HepG2 (cell line): ENCODE measurements around the gene AIDA. TPM values are rescaled to one million over a fixed set of nuclear protein-coding genes. Genes with fewer than 3 reads are reported as not detected.

Source experiments
- ISL2 ChIP-seq: sonication (generic); formaldehyde crosslinking; IDR thresholded peaks from 2 replicates; pipeline ENCODE4 v1.5.0; 2020; ENCODE audit warnings: missing genetic modification reagents
- MZF1 ChIP-seq: sonication (generic); formaldehyde crosslinking; IDR thresholded peaks from 2 replicates; pipeline ENCODE4 v1.8.1; 2023; ENCODE audit warnings: mild to moderate bottlenecking, missing genetic modification reagents, borderline replicate concordance
- POLR2AphosphoS2 ChIP-seq: IDR thresholded peaks from 2 replicates; pipeline ENCODE4 v1.6.1; 2011; ENCODE audit warnings: low read depth, low read length, improper control_type of control experiment
- SP5 ChIP-seq: IDR thresholded peaks from 2 replicates; pipeline ENCODE4 v1.6.1; 2016; ENCODE audit warnings: low read depth, borderline replicate concordance
- ZBTB25 ChIP-seq: IDR thresholded peaks from 2 replicates; pipeline ENCODE4 v1.6.1; 2018; ENCODE audit warnings: missing genetic modification reagents
- ZBTB7B ChIP-seq: sonication (generic); formaldehyde crosslinking; IDR thresholded peaks from 2 replicates; pipeline ENCODE4 v1.4.0; 2020; ENCODE audit warnings: missing genetic modification reagents
- ZNF451 ChIP-seq: sonication (generic); formaldehyde crosslinking; IDR thresholded peaks from 2 replicates; pipeline ENCODE4 v1.5.0; 2020; ENCODE audit warnings: mild to moderate bottlenecking, missing genetic modification reagents
- ZNF687 ChIP-seq: sonication (generic); formaldehyde crosslinking; IDR thresholded peaks from 2 replicates; pipeline ENCODE4 v1.5.1; 2020; ENCODE audit warnings: mild to moderate bottlenecking, missing genetic modification reagents, moderate library complexity
- polyA plus RNA-seq, 8 experiments: library from polyadenylated mRNA; depleted of rRNA in 3 of 8; stranded (reverse) in 7 of 8; unstranded in 1 of 8; fragments of >200 nt; fragmentation: Illumina TruSeq in 4 of 8; extraction: Trizol in 4 of 8; gene quantifications; 2 replicates each; pipeline versions ENCODE4 v1.2.1 to v1.2.3, GENCODE V29; 2011 to 2016; ENCODE audit warnings: low read depth in 4 of 8, missing spikeins in 1 of 8, mixed read lengths in 1 of 8; ENCODE audit not compliant: insufficient read depth in 1 of 8
- total RNA-seq, 5 experiments: library from RNA; depleted of rRNA; stranded (reverse); fragments of >200 nt; fragmentation: Illumina TruSeq; extraction: Trizol; gene quantifications; 2 replicates each; pipeline ENCODE4 v1.2.3, GENCODE V29; 2016; ENCODE audit warnings: low read depth in 1 of 5
- TF ChIP-seq, protein P1 (sequence below): IDR thresholded peaks from 2 replicates; pipeline ENCODE4 v1.6.1; 2016; ENCODE audit warnings: missing genetic modification reagents, missing compliant biosample characterization

Gene AIDA
- total and polyA plus RNA-seq, 2 of the 13 experiments (the other 11 are each of a cell fraction or from before 2014, with no cell fraction given) = 17.5 to 35.4 TPM

DNA sequence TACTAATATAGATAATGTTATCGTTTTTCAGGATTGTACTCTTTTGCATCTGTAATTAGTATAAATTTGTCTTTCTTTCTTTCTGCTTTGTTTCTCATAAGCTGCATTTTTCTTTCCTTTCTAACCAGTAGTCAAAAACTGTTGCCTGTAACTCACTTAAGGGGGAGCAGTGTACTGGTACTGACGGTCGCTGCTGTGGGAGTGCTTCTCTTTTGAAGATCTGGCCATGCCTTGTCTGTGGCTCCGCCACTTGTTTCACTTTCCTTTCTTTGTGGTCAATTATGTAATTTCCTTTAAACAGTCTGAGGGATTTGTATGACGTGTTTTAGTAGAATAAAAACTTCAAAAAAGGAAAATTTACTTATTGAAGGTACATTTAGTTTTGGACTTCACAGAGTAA lies 57.4 kb downstream of the AIDA start (continued):
- TF ChIP-seq ZNF451 (no peak), MZF1 (CRISPR knock-in tag) (no peak), POLR2AphosphoS2 (no peak), ZNF687 (no peak), ISL2 (CRISPR knock-in tag) (no peak), ZBTB25 (CRISPR knock-in tag) (no peak), ZBTB7B (no peak), SP5 (CRISPR knock-in tag) (no peak)
- TF ChIP-seq, protein P1, sequence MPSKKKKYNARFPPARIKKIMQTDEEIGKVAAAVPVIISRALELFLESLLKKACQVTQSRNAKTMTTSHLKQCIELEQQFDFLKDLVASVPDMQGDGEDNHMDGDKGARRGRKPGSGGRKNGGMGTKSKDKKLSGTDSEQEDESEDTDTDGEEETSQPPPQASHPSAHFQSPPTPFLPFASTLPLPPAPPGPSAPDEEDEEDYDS (CRISPR knock-in tag) = no peak
